Measurements from ENCODE around the gene GALM. TPM values are rescaled to one million over a fixed set of nuclear protein-coding genes. Genes with fewer than 3 reads are reported as not detected.

GALM gene
- polyA plus RNA-seq = not detected in 2 replicates
- 1.5 TPM in 1 of 2 replicates, not detected in the other for polyA minus RNA-seq

DNA sequence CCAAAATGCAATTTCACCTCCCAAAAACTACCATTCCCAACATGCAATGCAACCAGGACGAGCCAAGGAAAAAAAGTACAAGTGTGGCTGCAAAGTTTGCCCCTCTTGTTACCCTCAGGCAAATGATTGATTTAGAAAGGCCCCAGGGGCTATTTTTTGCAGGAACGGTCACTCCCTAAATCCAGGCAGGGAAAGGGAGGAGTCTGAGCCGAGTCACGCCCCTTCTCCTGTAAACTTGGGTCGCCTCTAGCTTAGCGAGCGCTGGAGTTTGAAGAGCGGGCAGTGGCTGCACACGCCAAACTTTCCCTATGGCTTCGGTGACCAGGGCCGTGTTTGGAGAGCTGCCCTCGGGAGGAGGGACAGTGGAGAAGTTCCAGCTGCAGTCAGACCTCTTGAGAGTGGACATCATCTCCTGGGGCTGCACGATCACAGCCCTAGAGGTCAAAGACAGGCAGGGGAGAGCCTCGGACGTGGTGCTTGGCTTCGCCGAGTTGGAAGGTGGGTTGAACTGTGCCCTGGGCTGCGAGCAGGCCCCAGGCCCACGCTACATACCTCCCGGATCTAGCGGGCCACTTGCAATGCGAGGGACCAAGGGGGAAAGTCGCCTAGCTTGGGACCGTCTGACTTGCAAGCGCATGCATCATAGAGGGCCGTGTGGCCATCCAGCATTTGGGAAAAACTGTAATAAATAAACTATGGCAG lies at the start of gene GALM:
Gene GALM (plus strand): TSS at position 261 of the 702 bp plus-strand sequence. CDS start 48 bp downstream, at position 309.
- Histone ChIP-seq H3K4me2 (ENCODE audit: low read length) (no peak within 1 kb of the TSS), H3K79me2 (replicated peaks; ENCODE audit: insufficient read depth, low read length) (no peaks in the 10 kb centered on the region), H3K9me3 (ENCODE audit: low read length) (no peaks in the 10 kb centered on the region), H3K36me3 (ENCODE audit: insufficient read depth, low read length) (no peaks in the 10 kb centered on the region), H3F3A (ENCODE audit: insufficient read depth, low read length, poor library complexity, severe bottlenecking) (no peaks in the 10 kb centered on the region), H3K4me3 (ENCODE audit: low read length) (peak within 1 kb of the TSS; percentile 56), H4K20me1 (ENCODE audit: insufficient read depth) (no peaks in the 10 kb centered on the region), H2AFZ (ENCODE audit: low read depth, low read length) (no peak within 1 kb of the TSS), H3K9me2 (ENCODE audit: insufficient read depth, low read length) (no peaks in the 10 kb centered on the region), H3K27ac (ENCODE audit: low read length) (no peak within 1 kb of the TSS), H3K27me3 (ENCODE audit: insufficient read depth, low read depth, low read length) (no peaks in the 10 kb centered on the region), H3K9ac (ENCODE audit: low read length) (no peak within 1 kb of the TSS)
- TF ChIP-seq EZH2 (IDR thresholded peaks at IDR 0.05; ENCODE audit: borderline replicate concordance, insufficient read depth, low read length, poor library complexity, severe bottlenecking) (no peak), MXI1 (conservative IDR thresholded peaks at IDR 0.05; ENCODE audit: poor library complexity, severe bottlenecking) (no peak), TAF1 (IDR thresholded peaks at IDR 0.05; ENCODE audit: low read depth) (no peak), SMC3 (conservative IDR thresholded peaks at IDR 0.05; ENCODE audit: poor library complexity) (no peak)
- TF ChIP-seq, protein P1, sequence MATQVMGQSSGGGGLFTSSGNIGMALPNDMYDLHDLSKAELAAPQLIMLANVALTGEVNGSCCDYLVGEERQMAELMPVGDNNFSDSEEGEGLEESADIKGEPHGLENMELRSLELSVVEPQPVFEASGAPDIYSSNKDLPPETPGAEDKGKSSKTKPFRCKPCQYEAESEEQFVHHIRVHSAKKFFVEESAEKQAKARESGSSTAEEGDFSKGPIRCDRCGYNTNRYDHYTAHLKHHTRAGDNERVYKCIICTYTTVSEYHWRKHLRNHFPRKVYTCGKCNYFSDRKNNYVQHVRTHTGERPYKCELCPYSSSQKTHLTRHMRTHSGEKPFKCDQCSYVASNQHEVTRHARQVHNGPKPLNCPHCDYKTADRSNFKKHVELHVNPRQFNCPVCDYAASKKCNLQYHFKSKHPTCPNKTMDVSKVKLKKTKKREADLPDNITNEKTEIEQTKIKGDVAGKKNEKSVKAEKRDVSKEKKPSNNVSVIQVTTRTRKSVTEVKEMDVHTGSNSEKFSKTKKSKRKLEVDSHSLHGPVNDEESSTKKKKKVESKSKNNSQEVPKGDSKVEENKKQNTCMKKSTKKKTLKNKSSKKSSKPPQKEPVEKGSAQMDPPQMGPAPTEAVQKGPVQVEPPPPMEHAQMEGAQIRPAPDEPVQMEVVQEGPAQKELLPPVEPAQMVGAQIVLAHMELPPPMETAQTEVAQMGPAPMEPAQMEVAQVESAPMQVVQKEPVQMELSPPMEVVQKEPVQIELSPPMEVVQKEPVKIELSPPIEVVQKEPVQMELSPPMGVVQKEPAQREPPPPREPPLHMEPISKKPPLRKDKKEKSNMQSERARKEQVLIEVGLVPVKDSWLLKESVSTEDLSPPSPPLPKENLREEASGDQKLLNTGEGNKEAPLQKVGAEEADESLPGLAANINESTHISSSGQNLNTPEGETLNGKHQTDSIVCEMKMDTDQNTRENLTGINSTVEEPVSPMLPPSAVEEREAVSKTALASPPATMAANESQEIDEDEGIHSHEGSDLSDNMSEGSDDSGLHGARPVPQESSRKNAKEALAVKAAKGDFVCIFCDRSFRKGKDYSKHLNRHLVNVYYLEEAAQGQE (IDR thresholded peaks at IDR 0.05; ENCODE audit: borderline replicate concordance) = no peak
- TF ChIP-seq, protein P2, sequence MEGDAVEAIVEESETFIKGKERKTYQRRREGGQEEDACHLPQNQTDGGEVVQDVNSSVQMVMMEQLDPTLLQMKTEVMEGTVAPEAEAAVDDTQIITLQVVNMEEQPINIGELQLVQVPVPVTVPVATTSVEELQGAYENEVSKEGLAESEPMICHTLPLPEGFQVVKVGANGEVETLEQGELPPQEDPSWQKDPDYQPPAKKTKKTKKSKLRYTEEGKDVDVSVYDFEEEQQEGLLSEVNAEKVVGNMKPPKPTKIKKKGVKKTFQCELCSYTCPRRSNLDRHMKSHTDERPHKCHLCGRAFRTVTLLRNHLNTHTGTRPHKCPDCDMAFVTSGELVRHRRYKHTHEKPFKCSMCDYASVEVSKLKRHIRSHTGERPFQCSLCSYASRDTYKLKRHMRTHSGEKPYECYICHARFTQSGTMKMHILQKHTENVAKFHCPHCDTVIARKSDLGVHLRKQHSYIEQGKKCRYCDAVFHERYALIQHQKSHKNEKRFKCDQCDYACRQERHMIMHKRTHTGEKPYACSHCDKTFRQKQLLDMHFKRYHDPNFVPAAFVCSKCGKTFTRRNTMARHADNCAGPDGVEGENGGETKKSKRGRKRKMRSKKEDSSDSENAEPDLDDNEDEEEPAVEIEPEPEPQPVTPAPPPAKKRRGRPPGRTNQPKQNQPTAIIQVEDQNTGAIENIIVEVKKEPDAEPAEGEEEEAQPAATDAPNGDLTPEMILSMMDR (IDR thresholded peaks at IDR 0.05; ENCODE audit: poor library complexity, severe bottlenecking) = no peak

GRCh38 chr2:38617301-38617700 lies 48.6 kb upstream of the GALM start:
- H3K9me2 ChIP-seq (ENCODE audit: insufficient read depth, low read length) = no peaks in the 10 kb centered on the region
- H3K4me3 ChIP-seq (ENCODE audit: low read length) = no peak overlapping the region
- no peak overlapping the region for H2AFZ ChIP-seq (ENCODE audit: low read depth, low read length)
- H3F3A ChIP-seq (ENCODE audit: insufficient read depth, low read length, poor library complexity, severe bottlenecking) = no peaks in the 10 kb centered on the region
- no peaks in the 10 kb centered on the region for H4K20me1 ChIP-seq (ENCODE audit: insufficient read depth)
- TF ChIP-seq TAF1 (IDR thresholded peaks at IDR 0.05; ENCODE audit: low read depth) = no peak
- no peak for TF ChIP-seq SMC3 (conservative IDR thresholded peaks at IDR 0.05; ENCODE audit: poor library complexity)
- no peak for TF ChIP-seq RAD21 (conservative IDR thresholded peaks at IDR 0.05)
- TF ChIP-seq, protein P1 (IDR thresholded peaks at IDR 0.05; ENCODE audit: borderline replicate concordance) = no peak
- no peak for TF ChIP-seq POLR2AphosphoS5 (IDR thresholded peaks at IDR 0.05)
- H3K79me2 ChIP-seq (replicated peaks; ENCODE audit: insufficient read depth, low read length) = no peaks in the 10 kb centered on the region
- H3K9me3 ChIP-seq (ENCODE audit: low read length) = no peaks in the 10 kb centered on the region
- no peak overlapping the region for H3K27ac ChIP-seq (ENCODE audit: low read length)
- no peak overlapping the region for H3K4me2 ChIP-seq (ENCODE audit: low read length)
- H3K9ac ChIP-seq (ENCODE audit: low read length) = no peak overlapping the region
- H3K27me3 ChIP-seq (ENCODE audit: insufficient read depth, low read depth, low read length) = no peaks in the 10 kb centered on the region
- H3K36me3 ChIP-seq (ENCODE audit: insufficient read depth, low read length) = no peaks in the 10 kb centered on the region
